ENCODE measurements around the gene NDE1. TPM values are rescaled to one million over a fixed set of nuclear protein-coding genes. Genes with fewer than 3 reads are reported as not detected.

NDE1 gene
- total and polyA plus RNA-seq, 2 donors (not counting 3 experiments of a cell fraction or from before 2014, with no cell fraction given): 28.0 to 90.2 TPM

DNA sequence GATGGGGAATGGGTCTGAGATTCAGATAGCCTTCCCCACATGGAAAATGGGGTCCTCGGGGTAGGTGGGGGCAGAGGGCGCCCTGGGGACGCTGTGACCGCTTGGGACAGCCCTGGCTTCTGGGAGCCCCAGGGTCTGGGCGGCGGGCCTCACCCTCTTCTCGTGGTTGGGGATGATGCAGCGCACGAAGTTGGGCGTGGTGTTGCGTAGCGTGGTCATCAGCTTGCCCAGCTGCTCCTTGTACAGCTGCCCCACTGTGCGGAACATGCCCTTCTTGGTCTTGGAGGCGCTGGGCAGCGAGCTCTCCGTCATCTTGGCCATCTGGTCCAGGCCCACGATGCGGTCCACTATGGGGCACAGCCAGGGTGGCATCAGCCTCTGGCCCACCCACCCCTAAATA lies 99.9 kb downstream of the NDE1 start:
- FAIRE-seq: no peak
- Histone ChIP-seq H3K9ac (replicated peaks; ENCODE audit: extremely low read depth, insufficient read depth, low read length) (no peak overlapping the region), H3K4me1 (ENCODE audit: control insufficient read depth, extremely low read depth, insufficient read depth, low read length) (no peaks in the 10 kb centered on the region), H3K27ac (ENCODE audit: insufficient read depth, low read depth, low read length) (no peak overlapping the region), H3K9me1 (replicated peaks; ENCODE audit: control insufficient read depth, extremely low read depth, insufficient read depth, low read length) (no peaks in the 10 kb centered on the region), H2AFZ (ENCODE audit: low read depth, low read length) (no peak overlapping the region), H3K9me3 (replicated peaks; ENCODE audit: control insufficient read depth, insufficient read depth, low read length) (no peaks in the 10 kb centered on the region), H3K4me2 (ENCODE audit: insufficient read depth, low read length) (no peak overlapping the region), H3K27me3 (ENCODE audit: control insufficient read depth in 2 of 2, insufficient read depth in 2 of 2, low read length in 2 of 2) (no peaks in the 10 kb centered on the region), H3K36me3 (ENCODE audit: control insufficient read depth in 2 of 2, extremely low read depth in 1 of 2, insufficient read depth in 2 of 2, low read length in 2 of 2) (no peaks in the 10 kb centered on the region), H3K79me2 (ENCODE audit: control insufficient read depth, insufficient read depth, low read length) (no peaks in the 10 kb centered on the region), H3K4me3 (replicated peaks in 1 of 3; ENCODE audit: insufficient read depth in 1 of 3, low read depth in 1 of 3, low read length in 3 of 3) (no peak overlapping the region), H4K20me1 (replicated peaks; ENCODE audit: control insufficient read depth, extremely low read depth, insufficient read depth, low read length) (no peaks in the 10 kb centered on the region)
- TF ChIP-seq, protein P1, sequence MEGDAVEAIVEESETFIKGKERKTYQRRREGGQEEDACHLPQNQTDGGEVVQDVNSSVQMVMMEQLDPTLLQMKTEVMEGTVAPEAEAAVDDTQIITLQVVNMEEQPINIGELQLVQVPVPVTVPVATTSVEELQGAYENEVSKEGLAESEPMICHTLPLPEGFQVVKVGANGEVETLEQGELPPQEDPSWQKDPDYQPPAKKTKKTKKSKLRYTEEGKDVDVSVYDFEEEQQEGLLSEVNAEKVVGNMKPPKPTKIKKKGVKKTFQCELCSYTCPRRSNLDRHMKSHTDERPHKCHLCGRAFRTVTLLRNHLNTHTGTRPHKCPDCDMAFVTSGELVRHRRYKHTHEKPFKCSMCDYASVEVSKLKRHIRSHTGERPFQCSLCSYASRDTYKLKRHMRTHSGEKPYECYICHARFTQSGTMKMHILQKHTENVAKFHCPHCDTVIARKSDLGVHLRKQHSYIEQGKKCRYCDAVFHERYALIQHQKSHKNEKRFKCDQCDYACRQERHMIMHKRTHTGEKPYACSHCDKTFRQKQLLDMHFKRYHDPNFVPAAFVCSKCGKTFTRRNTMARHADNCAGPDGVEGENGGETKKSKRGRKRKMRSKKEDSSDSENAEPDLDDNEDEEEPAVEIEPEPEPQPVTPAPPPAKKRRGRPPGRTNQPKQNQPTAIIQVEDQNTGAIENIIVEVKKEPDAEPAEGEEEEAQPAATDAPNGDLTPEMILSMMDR (IDR thresholded peaks at IDR 0.05; ENCODE audit: extremely low read depth in 1 of 2, insufficient read depth in 1 of 2, low read depth in 1 of 2, low read length in 2 of 2): no peak
- TF ChIP-seq POLR2AphosphoS5 (IDR thresholded peaks at IDR 0.05; ENCODE audit: insufficient read depth, low read depth, low read length) (no peak), GATA2 (IDR thresholded peaks at IDR 0.05; ENCODE audit: insufficient read depth, insufficient read length, low read depth, low read length) (no peak), EZH2 (IDR thresholded peaks at IDR 0.05; ENCODE audit: borderline replicate concordance, low read depth, low read length, severe bottlenecking) (no peak), MYC (IDR thresholded peaks at IDR 0.05; ENCODE audit: low read depth, low read length) (no peak), POLR2A (IDR thresholded peaks at IDR 0.05; ENCODE audit: low read depth, low read length) (no peak), FOS (IDR thresholded peaks at IDR 0.05; ENCODE audit: borderline replicate concordance, insufficient read depth, low read length) (no peak), JUN (IDR thresholded peaks at IDR 0.05; ENCODE audit: borderline replicate concordance, insufficient read depth, insufficient read length, low read depth) (no peak)
- TF ChIP-seq, protein P2, sequence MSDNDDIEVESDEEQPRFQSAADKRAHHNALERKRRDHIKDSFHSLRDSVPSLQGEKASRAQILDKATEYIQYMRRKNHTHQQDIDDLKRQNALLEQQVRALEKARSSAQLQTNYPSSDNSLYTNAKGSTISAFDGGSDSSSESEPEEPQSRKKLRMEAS (IDR thresholded peaks at IDR 0.05; ENCODE audit: insufficient read depth, insufficient read length): no peak
- ChIA-PET CTCF (interaction anchor here (1.4 kb wide), 1 partner anchor 9 kb away, joined by 4 read pairs; no protein-coding TSS in a partner anchor), POLR2A (no interaction called here)
- intact Hi-C loops (cut with micrococcal nuclease) (no loop called here), dilution Hi-C loops (cut with MboI; ENCODE audit: extremely low pct_ligation_motif_present, low sequenced_read_pairs) (no loop called here)
- no TSS peak for BruUV-seq (replicated peaks)
- no peak for DNase-seq (ENCODE audit: low read depth, low spot score)

Measured in endothelial cell of umbilical vein (primary cell).